HFFc6 (cell line): ENCODE measurements around the gene TMCO2. TPM values are rescaled to one million over a fixed set of nuclear protein-coding genes. Genes with fewer than 3 reads are reported as not detected.

ENCODE experiments used
- DNase-seq: peaks from one replicate; pipeline ENCODE4 v3.0.0-alpha.2; 2018
- H3K27ac Mint-ChIP-seq: 2 replicates; pipeline ENCODE4 v1.8.0; 2020; ENCODE audit warnings: mild to moderate bottlenecking, mixed read lengths
- H3K27me3 Mint-ChIP-seq: 2 replicates; pipeline ENCODE4 v1.8.0; 2021; ENCODE audit warnings: mild to moderate bottlenecking, moderate library complexity, mixed read lengths; ENCODE audit not compliant: insufficient read depth
- H3K36me3 Mint-ChIP-seq: 2 replicates; pipeline ENCODE4 v1.8.0; 2021; ENCODE audit warnings: low read depth, mixed read lengths
- H3K4me1 Mint-ChIP-seq: 2 replicates; pipeline ENCODE4 v1.8.0; 2020; ENCODE audit warnings: low read depth, mixed read lengths
- H3K4me3 Mint-ChIP-seq: 2 replicates; pipeline ENCODE4 v1.8.0; 2020; ENCODE audit warnings: mild to moderate bottlenecking, moderate library complexity, mixed read lengths
- H3K9me3 Mint-ChIP-seq: 2 replicates; pipeline ENCODE4 v1.8.0; 2020; ENCODE audit warnings: mild to moderate bottlenecking, mixed read lengths
- CTCF ChIP-seq: fragments of 200-600 bp; sonication (generic); IDR thresholded peaks from 2 replicates; pipeline ENCODE4 v1.5.0; 2021; ENCODE audit warnings: antibody characterized with exemption, mild to moderate bottlenecking
- total RNA-seq, 6 experiments: library from RNA; stranded (reverse); fragmentation: NEBNext Ultra II Directional; extraction: Animal tissue kit (Norgen Biotek cat#: 25700); gene quantifications; 2 replicates in 1 of 6; 3 replicates in 5 of 6; pipeline ENCODE4 v1.2.3, GENCODE V29; 2021

The TMCO2 gene
- total RNA-seq, 6 experiments from 2014 or later: not detected

- no peak overlapping the region for H3K4me3 Mint-ChIP-seq
- DNase-seq: no peak
- H3K9me3 Mint-ChIP-seq: no peaks in the 10 kb centered on the region
- no peak for TF ChIP-seq CTCF
- no peak overlapping the region for H3K27ac Mint-ChIP-seq
- peaks cover 36% of the 10 kb centered on the region for H3K36me3 Mint-ChIP-seq
- no peaks in the 10 kb centered on the region for H3K27me3 Mint-ChIP-seq
- H3K4me1 Mint-ChIP-seq: 0 out of 2 replicates have a peak, but pooled peaks cover 4% of the 10 kb centered on the region
Observed at GRCh38 chr1:40291293-40291692, 43.6 kb downstream of the TMCO2 start.

- DNase-seq: no peak
- H3K4me3 Mint-ChIP-seq: no peak overlapping the region
- H3K9me3 Mint-ChIP-seq: no peaks in the 10 kb centered on the region
- H3K4me1 Mint-ChIP-seq: no peaks in the 10 kb centered on the region
- TF ChIP-seq CTCF: no peak
- H3K36me3 Mint-ChIP-seq: no peaks in the 10 kb centered on the region
- no peaks in the 10 kb centered on the region for H3K27me3 Mint-ChIP-seq
- H3K27ac Mint-ChIP-seq: no peak overlapping the region
Observed at GRCh38 chr1:40299366-40300248, 51.9 kb downstream of the TMCO2 start.

- H3K4me1 Mint-ChIP-seq: no peaks in the 10 kb centered on the region
- H3K9me3 Mint-ChIP-seq: no peaks in the 10 kb centered on the region
- H3K36me3 Mint-ChIP-seq: no peaks in the 10 kb centered on the region
- no peak overlapping the region for H3K27ac Mint-ChIP-seq
- no peak for DNase-seq
- H3K4me3 Mint-ChIP-seq: no peak overlapping the region
- H3K27me3 Mint-ChIP-seq: no peaks in the 10 kb centered on the region; the same call in 1 of the 2 replicates
- no peak for TF ChIP-seq CTCF
Observed at GRCh38 chr1:40300249-40300567, 52.5 kb downstream of the TMCO2 start.

- no peak for DNase-seq
- Mint-ChIP-seq H3K9me3 (no peaks in the 10 kb centered on the region), H3K36me3 (no peaks in the 10 kb centered on the region), H3K27ac (no peak overlapping the region), H3K27me3 (no peaks in the 10 kb centered on the region; the same call in none of the 2 replicates), H3K4me3 (no peak overlapping the region), H3K4me1 (no peaks in the 10 kb centered on the region)
- TF ChIP-seq CTCF: no peak
Observed at GRCh38 chr1:40300651-40301050, 52.9 kb downstream of the TMCO2 start.

- H3K27ac Mint-ChIP-seq: no peak overlapping the region
- no peak for TF ChIP-seq CTCF
- H3K4me1 Mint-ChIP-seq: no peaks in the 10 kb centered on the region
- H3K9me3 Mint-ChIP-seq: no peaks in the 10 kb centered on the region
- no peaks in the 10 kb centered on the region for H3K36me3 Mint-ChIP-seq
- no peak for DNase-seq
- H3K27me3 Mint-ChIP-seq: no peaks in the 10 kb centered on the region; the same call in none of the 2 replicates
- H3K4me3 Mint-ChIP-seq: no peak overlapping the region
Observed at GRCh38 chr1:40301066-40301465, 53.3 kb downstream of the TMCO2 start.

Other genes starting within 250 kb of the TMCO2 start
- 100 to 1,000 TPM; 665 to 743 (median 688) TPM for gene CAP1, start 207.2 kb upstream of the TMCO2 start, total RNA-seq
- 10 to 100 TPM; 73.1 to 88.8 (median 82.5) TPM for gene PPT1, start 150.7 kb upstream of the TMCO2 start, total RNA-seq
- 10 to 100 TPM in 1 of 6 experiments, 1 to 10 TPM in 5; 7.2 to 10.2 (median 8.8) TPM for gene RLF, start 86.5 kb upstream of the TMCO2 start, total RNA-seq
- 10 to 100 TPM; 66.4 to 79.3 (median 78.3) TPM for gene ZMPSTE24, start 10.3 kb downstream of the TMCO2 start, total RNA-seq
- under 1 TPM; 0.07 to 0.48 (median 0.32) TPM for gene COL9A2, start 69.3 kb downstream of the TMCO2 start, total RNA-seq
- 10 to 100 TPM; 27.7 to 37.5 (median 32.7) TPM for gene SMAP2, start 125.8 kb downstream of the TMCO2 start, total RNA-seq
- gene ZFP69B, start 202.5 kb downstream of the TMCO2 start, total RNA-seq: 1 to 10 TPM; 3.2 to 4.3 (median 3.7) TPM
- gene ZFP69, start 229.4 kb downstream of the TMCO2 start, total RNA-seq: 1 to 10 TPM in 4 of 6 experiments, under 1 TPM in 2; 0.17 to 2.2 (median 2.0) TPM